Kidney (tissue), 14 donors: ENCODE measurements around the gene BCL2L11. TPM values are rescaled to one million over a fixed set of nuclear protein-coding genes. Genes with fewer than 3 reads are reported as not detected.

Experiments
- DNase-seq, 5 donors: peaks; one replicate each; pipeline ENCODE4 v3.0.0-alpha.2; 2013 to 2020
- FAIRE-seq: peaks from 2 replicates; lab custom pipeline; 2012; peaks lifted over from hg19 to GRCh38; lab: Jason Lieb, UNC
- H3K27ac ChIP-seq, 2 donors: one replicate each; pipeline ENCODE4 v1.7.0; 2013; ENCODE audit warnings: low read depth in 2 of 2, low read length in 2 of 2, inconsistent platforms in 1 of 2
- H3K27me3 ChIP-seq: one replicate; pipeline ENCODE4 v1.7.1; 2013; ENCODE audit warnings: low read length, inconsistent platforms; ENCODE audit not compliant: control insufficient read depth, insufficient read depth
- H3K36me3 ChIP-seq, 3 donors: one replicate each; pipeline versions ENCODE4 v1.7.0 to v1.7.1; 2013; ENCODE audit warnings: low read length in 3 of 3, control low read depth in 1 of 3, inconsistent platforms in 1 of 3; ENCODE audit not compliant: insufficient read depth in 3 of 3, control insufficient read depth in 2 of 3
- H3K4me1 ChIP-seq, 3 donors: one replicate each; pipeline versions ENCODE4 v1.7.0 to v1.7.1; 2013; ENCODE audit warnings: low read length in 3 of 3, inconsistent platforms in 1 of 3, low read depth in 1 of 3; ENCODE audit not compliant: control insufficient read depth in 2 of 3, insufficient read depth in 2 of 3
- H3K4me3 ChIP-seq, 3 donors: one replicate each; pipeline versions ENCODE4 v1.7.0 to v1.8.1; 2013; ENCODE audit warnings: low read length in 3 of 3, control low read depth in 1 of 3, inconsistent platforms in 1 of 3
- H3K9ac ChIP-seq, 3 donors: one replicate each; pipeline versions ENCODE4 v1.7.0 to v1.7.1; 2013; ENCODE audit warnings: low read length in 3 of 3, control low read depth in 1 of 3, inconsistent platforms in 1 of 3
- H3K9me3 ChIP-seq, 3 donors: one replicate each; pipeline versions ENCODE4 v1.7.0 to v1.7.1; 2013; ENCODE audit warnings: low read length in 3 of 3, control low read depth in 1 of 3, inconsistent platforms in 1 of 3; ENCODE audit not compliant: control insufficient read depth in 2 of 3, insufficient read depth in 1 of 3
- intact Hi-C: fragments of 100-400 bp; cut with DNase I; formaldehyde crosslinking; loops from one replicate; pipeline ENCODE4 v1.11.1; 2022
- polyA plus RNA-seq: library from polyadenylated mRNA; stranded (reverse); fragments of 350-450 nt; fragmentation: Illumina TruSeq; extraction: RNeasy Lipid Tissue Mini Kit (QIAGEN cat#74804); gene quantifications from one replicate; pipeline ENCODE4 v1.2.3, GENCODE V29; 2014; ENCODE audit warnings: low read depth, low replicate concordance; ENCODE audit not compliant: insufficient read depth
- total RNA-seq: library from RNA; stranded (reverse); fragmentation: NEBNext Ultra II Directional; extraction: Animal tissue kit (Norgen Biotek cat#: 25700); gene quantifications from one replicate; pipeline ENCODE4 v1.2.1, GENCODE V29; 2021
- TF ChIP-seq, protein P1 (sequence below): IDR thresholded peaks from 3 replicates; pipeline ENCODE4 v1.5.1; 2012; ENCODE audit warnings: mild to moderate bottlenecking, moderate library complexity, borderline replicate concordance; ENCODE audit not compliant: insufficient read depth; ENCODE audit errors: extremely low read depth
- donor health status: control.
- donor health status: control.
- donor health status: control.
- donor health status: control.
- donor health status: control.
- donor health status: DM: yes; HTN: yes; CAD: no.
- donor health status: Normal renal cell carcinoma (clear cell type).

Gene BCL2L11
- total and polyA plus RNA-seq, 2 donors from 2014 or later: 6.5 to 32.7 TPM

DNA sequence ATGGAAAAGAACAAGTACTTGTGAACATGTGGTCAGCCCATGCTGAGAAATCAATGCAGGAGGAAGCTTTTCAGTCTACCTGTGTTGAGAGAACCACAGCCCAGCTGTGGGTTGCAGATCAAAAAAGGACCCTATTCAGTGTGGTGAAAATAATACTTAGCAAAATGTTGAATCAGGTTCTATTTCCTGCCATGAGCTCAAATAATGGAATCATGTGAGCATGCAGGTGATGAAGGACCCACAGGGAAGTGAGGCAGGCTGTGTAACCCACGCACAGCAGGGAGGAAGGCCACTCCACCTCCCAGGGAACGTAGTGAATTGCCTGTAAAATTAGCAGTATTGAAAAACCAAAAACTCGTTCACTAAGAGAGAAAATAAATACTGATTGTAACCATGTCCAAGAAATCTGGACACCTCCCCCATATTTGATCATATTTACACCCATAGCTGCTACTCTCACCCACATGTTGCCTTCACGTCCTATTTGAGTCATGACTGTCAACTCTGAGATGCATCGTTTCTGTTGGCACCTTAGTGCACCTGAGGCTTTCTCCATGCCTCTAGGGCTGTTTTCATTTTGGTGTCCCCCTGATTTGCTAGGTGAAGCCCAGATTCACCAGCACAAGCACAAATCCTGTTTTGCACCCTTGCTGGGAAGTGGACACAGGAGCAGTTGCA is 20.5 kb upstream of the BCL2L11 start:
- intact Hi-C loops: no loop called here

DNA sequence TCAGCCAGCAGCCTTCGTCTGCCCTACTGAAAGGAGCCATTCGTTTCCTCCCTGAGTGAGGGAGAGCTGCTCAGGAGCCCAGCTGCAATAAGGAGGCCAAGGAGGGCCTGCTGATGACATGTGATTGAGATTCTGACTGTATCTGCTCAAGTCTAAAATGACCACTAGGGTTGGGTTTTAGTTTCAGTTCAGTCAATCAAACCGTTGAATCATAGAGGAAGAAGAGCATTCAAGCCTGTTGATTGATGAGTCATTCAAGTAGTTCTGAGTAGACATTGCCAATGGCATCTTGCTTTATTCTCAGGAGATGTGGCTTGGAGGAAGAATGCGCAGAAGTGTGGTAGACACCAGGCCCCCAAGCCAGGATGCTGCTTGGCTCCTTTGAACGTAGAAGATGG is 19.9 kb upstream of the BCL2L11 start:
- no peak for DNase-seq

More for the DNA sequence above, 20.5 kb upstream of the BCL2L11 start:
- Histone ChIP-seq H3K4me1 (no peaks in the 10 kb centered on the region), H3K4me3 (no peak overlapping the region), H3K9me3 (no peaks in the 10 kb centered on the region), H3K27ac (no peak overlapping the region), H3K9ac (no peak overlapping the region), H3K27me3 (no peaks in the 10 kb centered on the region), H3K36me3 (no peaks in the 10 kb centered on the region)
- FAIRE-seq (no peak), DNase-seq (no peak)
- TF ChIP-seq, protein P1, sequence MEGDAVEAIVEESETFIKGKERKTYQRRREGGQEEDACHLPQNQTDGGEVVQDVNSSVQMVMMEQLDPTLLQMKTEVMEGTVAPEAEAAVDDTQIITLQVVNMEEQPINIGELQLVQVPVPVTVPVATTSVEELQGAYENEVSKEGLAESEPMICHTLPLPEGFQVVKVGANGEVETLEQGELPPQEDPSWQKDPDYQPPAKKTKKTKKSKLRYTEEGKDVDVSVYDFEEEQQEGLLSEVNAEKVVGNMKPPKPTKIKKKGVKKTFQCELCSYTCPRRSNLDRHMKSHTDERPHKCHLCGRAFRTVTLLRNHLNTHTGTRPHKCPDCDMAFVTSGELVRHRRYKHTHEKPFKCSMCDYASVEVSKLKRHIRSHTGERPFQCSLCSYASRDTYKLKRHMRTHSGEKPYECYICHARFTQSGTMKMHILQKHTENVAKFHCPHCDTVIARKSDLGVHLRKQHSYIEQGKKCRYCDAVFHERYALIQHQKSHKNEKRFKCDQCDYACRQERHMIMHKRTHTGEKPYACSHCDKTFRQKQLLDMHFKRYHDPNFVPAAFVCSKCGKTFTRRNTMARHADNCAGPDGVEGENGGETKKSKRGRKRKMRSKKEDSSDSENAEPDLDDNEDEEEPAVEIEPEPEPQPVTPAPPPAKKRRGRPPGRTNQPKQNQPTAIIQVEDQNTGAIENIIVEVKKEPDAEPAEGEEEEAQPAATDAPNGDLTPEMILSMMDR: no peak

DNA sequence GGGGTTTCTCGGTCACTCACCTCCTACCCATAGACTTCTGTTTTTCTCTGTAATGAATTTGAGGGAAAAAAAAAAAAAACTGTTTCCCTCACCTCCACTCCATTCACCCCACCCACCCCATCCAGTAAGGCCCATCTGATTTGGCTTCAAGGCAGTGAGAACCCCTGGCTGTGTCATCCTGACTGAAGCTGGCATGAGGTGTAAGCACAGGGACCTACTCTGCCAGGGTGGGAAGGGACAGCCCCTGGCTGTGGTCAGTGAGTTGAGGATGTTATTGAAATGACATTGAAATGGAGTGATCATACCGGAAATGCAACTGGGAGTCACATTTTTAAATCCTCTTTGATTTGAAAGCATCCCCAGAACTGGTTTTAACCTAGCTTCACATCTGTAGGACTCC is 19.1 kb upstream of the BCL2L11 start:
- Histone ChIP-seq H3K27ac (no peak overlapping the region), H3K4me1 (no peaks in the 10 kb centered on the region), H3K9me3 (no peaks in the 10 kb centered on the region), H3K4me3 (no peak overlapping the region), H3K9ac (no peak overlapping the region), H3K36me3 (no peaks in the 10 kb centered on the region), H3K27me3 (no peaks in the 10 kb centered on the region)
- FAIRE-seq: no peak
- TF ChIP-seq, protein P1: no peak
- DNase-seq: no peak
- intact Hi-C loops: no loop called here

More for the DNA sequence above, 19.9 kb upstream of the BCL2L11 start:
- no peaks in the 10 kb centered on the region for H3K9me3 ChIP-seq
- intact Hi-C loops: no loop called here
- no peaks in the 10 kb centered on the region for H3K27me3 ChIP-seq
- no peak overlapping the region for H3K9ac ChIP-seq
- no peaks in the 10 kb centered on the region for H3K36me3 ChIP-seq
- TF ChIP-seq, protein P1: no peak
- FAIRE-seq: no peak
- no peaks in the 10 kb centered on the region for H3K4me1 ChIP-seq
- H3K27ac ChIP-seq: no peak overlapping the region
- no peak overlapping the region for H3K4me3 ChIP-seq
